Measurements from ENCODE around the gene FAM131B. TPM values are rescaled to one million over a fixed set of nuclear protein-coding genes. Genes with fewer than 3 reads are reported as not detected.

The FAM131B gene
- polyA plus RNA-seq, 1 donor (not counting 4 experiments of a cell fraction or from before 2014, with no cell fraction given): 0.21 TPM

- Histone ChIP-seq H3K4me2 (ENCODE audit: control insufficient read depth, extremely low read depth, insufficient read depth, low read depth, low read length) (no peak overlapping the region), H3K79me2 (ENCODE audit: control insufficient read depth, insufficient read depth, low read length) (no peaks in the 10 kb centered on the region), H4K20me1 (ENCODE audit: control insufficient read depth, extremely low read depth, insufficient read depth, low read length) (no peaks in the 10 kb centered on the region), H2AFZ (ENCODE audit: control insufficient read depth, low read length) (no peak overlapping the region), H3K36me3 (ENCODE audit: control insufficient read depth in 2 of 2, extremely low read depth in 1 of 2, insufficient read depth in 2 of 2, low read length in 2 of 2) (no peaks in the 10 kb centered on the region), H3K27me3 (ENCODE audit: control insufficient read depth, extremely low read depth, insufficient read depth, low read length) (no peaks in the 10 kb centered on the region), H3K9ac (ENCODE audit: control insufficient read depth, extremely low read depth, insufficient read depth, low read length) (no peak overlapping the region), H3K4me1 (ENCODE audit: control insufficient read depth, extremely low read depth, insufficient read depth, low read length) (peaks cover 24% of the 10 kb centered on the region), H3K9me3 (ENCODE audit: control insufficient read depth, low read depth, low read length) (no peaks in the 10 kb centered on the region), H3K9me1 (ENCODE audit: control insufficient read depth, extremely low read depth, insufficient read depth, low read length) (no peaks in the 10 kb centered on the region), H3K27ac (ENCODE audit: control insufficient read depth, insufficient read depth, low read length) (no peak overlapping the region), H3K4me3 (ENCODE audit: control insufficient read depth in 2 of 3, extremely low read depth in 1 of 3, insufficient read depth in 2 of 3, low read depth in 1 of 3, low read length in 3 of 3) (no peak overlapping the region)
- dilution Hi-C loops (cut with MboI; ENCODE audit: extremely low pct_ligation_motif_present, low sequenced_read_pairs): no loop called here
- TF ChIP-seq CTCF (optimal IDR thresholded peaks at IDR 0.05 in 1 of 3, IDR thresholded peaks at IDR 0.05 in 1 of 3, conservative IDR thresholded peaks at IDR 0.05 in 1 of 3; ENCODE audit: extremely low read depth in 1 of 3, insufficient read depth in 2 of 3, low read length in 3 of 3) (peak in 1 of 3 experiments; percentile 17), EZH2 (IDR thresholded peaks at IDR 0.05; ENCODE audit: low read length) (no peak)
- no peak for FAIRE-seq
- no peak for DNase-seq (ENCODE audit: low read depth, low spot score)
These were observed 10.8 kb upstream of the FAM131B start for GRCh38 chr7:143373255-143373794.

- H4K20me1 ChIP-seq (ENCODE audit: control insufficient read depth, extremely low read depth, insufficient read depth, low read length): no peaks in the 10 kb centered on the region
- no peaks in the 10 kb centered on the region for H3K9me1 ChIP-seq (ENCODE audit: control insufficient read depth, extremely low read depth, insufficient read depth, low read length)
- FAIRE-seq (peak; percentile 56), DNase-seq (ENCODE audit: low read depth, low spot score) (no peak)
- no peak overlapping the region for H3K9ac ChIP-seq (ENCODE audit: control insufficient read depth, extremely low read depth, insufficient read depth, low read length)
- H3K4me2 ChIP-seq (ENCODE audit: control insufficient read depth, extremely low read depth, insufficient read depth, low read depth, low read length): no peak overlapping the region
- dilution Hi-C loops (cut with MboI; ENCODE audit: extremely low pct_ligation_motif_present, low sequenced_read_pairs): no loop called here
- TF ChIP-seq EZH2 (IDR thresholded peaks at IDR 0.05; ENCODE audit: low read length): no peak
- peak in 2 of 3 experiments; percentile 15 to 57 for TF ChIP-seq CTCF (optimal IDR thresholded peaks at IDR 0.05 in 1 of 3, IDR thresholded peaks at IDR 0.05 in 1 of 3, conservative IDR thresholded peaks at IDR 0.05 in 1 of 3; ENCODE audit: extremely low read depth in 1 of 3, insufficient read depth in 2 of 3, low read length in 3 of 3)
- no peaks in the 10 kb centered on the region for H3K9me3 ChIP-seq (ENCODE audit: control insufficient read depth, low read depth, low read length)
- H3K79me2 ChIP-seq (ENCODE audit: control insufficient read depth, insufficient read depth, low read length): no peaks in the 10 kb centered on the region
- no peak overlapping the region for H3K27ac ChIP-seq (ENCODE audit: control insufficient read depth, insufficient read depth, low read length)
- H3K27me3 ChIP-seq (ENCODE audit: control insufficient read depth, extremely low read depth, insufficient read depth, low read length): no peaks in the 10 kb centered on the region
- no peaks in the 10 kb centered on the region for H3K36me3 ChIP-seq (ENCODE audit: control insufficient read depth in 2 of 2, extremely low read depth in 1 of 2, insufficient read depth in 2 of 2, low read length in 2 of 2)
- peaks cover 31% of the 10 kb centered on the region for H3K4me1 ChIP-seq (ENCODE audit: control insufficient read depth, extremely low read depth, insufficient read depth, low read length)
- no peak overlapping the region for H3K4me3 ChIP-seq (ENCODE audit: control insufficient read depth in 2 of 3, extremely low read depth in 1 of 3, insufficient read depth in 2 of 3, low read depth in 1 of 3, low read length in 3 of 3)
- peak overlapping the region; percentile 41 for H2AFZ ChIP-seq (ENCODE audit: control insufficient read depth, low read length)
These were observed 9.6 kb upstream of the FAM131B start for GRCh38 chr7:143372070-143372469.
